Astrocyte of the hippocampus (primary cell): ENCODE results near the gene GPN2.
"Not testable (repeated sequence)": the region's sequence is repeated elsewhere in the genome, so short reads cannot be mapped to it uniquely, and the experiment has no call there.

ENCODE experiments used
- DNase-seq: peaks from one replicate; pipeline ENCODE4 v3.0.0; 2011; ENCODE audit warnings: low read depth, low spot score

Gene GPN2

GRCh38 chr1:26900815-26901511 is 10.9 kb upstream of the GPN2 start:
- DNase-seq, result no peak

DNA sequence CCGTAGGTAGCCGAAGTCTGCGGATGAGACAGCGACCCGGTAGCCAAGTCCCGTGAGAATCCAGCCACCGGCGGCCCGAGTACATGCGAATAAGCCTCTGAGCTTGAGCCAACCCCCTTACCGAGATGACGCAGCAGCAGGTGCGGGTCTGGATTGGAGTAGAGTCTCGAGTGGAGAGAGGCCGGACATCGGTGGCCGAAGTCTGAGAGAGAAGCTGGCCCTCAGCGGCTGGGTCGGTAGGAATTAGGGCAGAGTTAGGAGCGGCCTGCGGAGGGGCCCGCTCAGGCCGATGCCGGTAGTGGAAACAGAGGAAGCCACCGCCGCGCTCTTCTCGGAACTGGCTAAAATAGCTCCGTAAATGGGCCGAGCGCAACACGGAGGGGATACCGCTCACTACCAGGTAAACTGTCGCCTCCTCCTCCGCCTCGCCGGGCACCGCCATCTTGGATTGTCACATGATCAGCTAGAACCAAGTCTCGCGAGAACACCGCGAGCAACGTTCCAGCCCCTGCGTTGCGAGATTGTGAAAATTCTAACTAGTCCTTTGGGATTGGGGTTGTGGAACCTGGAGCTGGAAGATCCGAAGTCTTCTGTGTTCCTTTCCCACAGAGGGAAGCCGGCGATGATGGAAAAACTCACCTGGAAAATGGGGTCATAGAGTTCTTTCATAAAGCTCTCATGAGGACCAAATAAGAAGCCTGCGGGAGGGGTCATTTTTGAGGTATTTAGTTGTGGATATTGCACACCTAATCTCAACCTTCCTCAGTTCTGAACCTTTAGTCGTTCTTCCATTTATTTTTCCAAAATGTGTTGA is 10.1 kb upstream of the GPN2 start, which contains the start of gene GPATCH3:
Gene GPATCH3 (minus strand): TSS at position 467 of the 814 bp plus-strand sequence. CDS start 25 bp downstream, at position 442.
- peak; percentile 97 for DNase-seq

GRCh38 chr1:26897351-26897750 is 7.3 kb upstream of the GPN2 start:
- no peak for DNase-seq

GRCh38 chr1:26894263-26894662 is 4.2 kb upstream of the GPN2 start:
- peak; percentile 28 for DNase-seq

GRCh38 chr1:26890467-26890796 is 349 bp upstream of the GPN2 start:
- DNase-seq, result no peak

DNA sequence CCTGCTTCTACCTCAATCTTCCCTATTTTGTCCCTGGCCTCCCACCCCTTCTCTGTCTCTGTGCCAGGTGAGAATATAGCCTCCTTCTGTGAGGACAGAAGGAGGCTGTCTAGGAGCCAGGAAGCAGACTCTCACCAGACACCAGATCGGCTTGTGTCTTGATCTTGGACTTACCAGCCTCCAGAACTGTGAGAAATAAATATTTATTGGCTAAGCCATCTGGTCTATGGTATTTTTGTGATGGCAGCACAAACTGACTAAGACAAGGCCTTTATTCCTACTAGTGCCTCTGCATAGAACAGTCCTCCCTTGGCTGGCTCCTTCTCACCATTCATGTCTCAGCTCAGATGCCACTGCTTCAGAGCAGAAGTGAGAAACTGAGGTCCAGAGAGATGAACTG is 1.9 kb downstream of the GPN2 start:
- DNase-seq, result no peak

DNA sequence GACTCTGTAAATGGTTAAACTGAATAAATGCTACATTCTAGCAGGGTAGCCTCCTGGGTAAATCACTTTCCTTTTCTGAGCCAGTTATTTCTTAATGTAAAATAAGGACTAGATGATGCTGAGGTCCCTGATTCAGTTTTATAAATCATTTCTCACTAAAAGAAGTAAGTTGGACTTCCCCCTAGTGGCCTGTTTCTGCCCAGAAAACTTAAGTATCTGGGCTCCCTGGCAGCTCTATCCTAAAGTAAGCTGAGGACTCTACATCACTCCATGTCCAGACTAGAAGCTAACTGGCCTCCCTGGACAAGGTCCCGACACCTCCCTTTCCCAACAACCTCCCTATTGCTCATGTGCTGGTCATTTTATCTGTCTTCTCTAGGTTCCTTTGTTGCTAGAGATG is 3.0 kb downstream of the GPN2 start:
- DNase-seq, result peak; percentile 52

GRCh38 chr1:26882696-26883463 is 7.2 kb downstream of the GPN2 start:
- DNase-seq, result no peak

DNA sequence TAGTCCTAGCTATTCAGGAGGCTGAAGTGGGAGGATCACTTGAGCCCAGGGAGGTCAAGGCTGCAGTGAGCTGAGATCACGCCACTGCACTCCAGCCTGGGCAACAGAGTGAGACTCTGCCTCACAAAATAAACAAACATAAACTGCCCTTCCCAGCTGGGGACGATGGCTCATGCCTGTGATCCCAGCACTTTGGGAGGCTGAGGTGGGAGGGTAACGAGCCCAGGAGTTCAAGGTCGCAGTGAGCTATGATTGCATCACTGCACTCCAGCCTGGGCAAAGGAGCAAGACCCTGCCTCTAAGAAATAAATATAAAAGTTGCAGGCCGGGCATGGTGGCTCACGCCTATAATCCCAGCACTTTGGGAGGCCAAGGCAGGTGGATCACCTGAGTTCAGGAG is 8.5 kb downstream of the GPN2 start:
- DNase-seq, result not testable (repeated sequence)

DNA sequence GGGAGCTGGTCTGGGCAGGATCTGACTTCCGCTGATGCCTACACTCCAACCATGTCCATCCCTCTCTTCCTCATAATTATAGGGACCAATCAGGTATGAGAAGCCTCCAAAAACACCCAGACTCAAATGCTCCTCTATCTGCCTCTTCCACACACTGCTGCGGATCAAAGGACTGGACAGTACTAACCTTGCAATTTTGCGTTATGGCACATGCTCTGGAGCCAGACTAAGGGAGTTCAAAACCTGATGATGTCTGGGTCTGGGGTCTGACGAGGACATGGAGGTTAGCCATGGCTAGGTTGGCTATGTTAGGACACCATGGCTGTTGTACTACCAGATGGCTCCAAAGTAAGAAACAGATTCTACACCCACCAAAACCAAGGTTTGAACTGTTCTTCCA is 10.3 kb downstream of the GPN2 start:
- no peak for DNase-seq

- DNase-seq, result no peak
These were observed 12.8 kb downstream of the GPN2 start for GRCh38 chr1:26877326-26877725.

DNA sequence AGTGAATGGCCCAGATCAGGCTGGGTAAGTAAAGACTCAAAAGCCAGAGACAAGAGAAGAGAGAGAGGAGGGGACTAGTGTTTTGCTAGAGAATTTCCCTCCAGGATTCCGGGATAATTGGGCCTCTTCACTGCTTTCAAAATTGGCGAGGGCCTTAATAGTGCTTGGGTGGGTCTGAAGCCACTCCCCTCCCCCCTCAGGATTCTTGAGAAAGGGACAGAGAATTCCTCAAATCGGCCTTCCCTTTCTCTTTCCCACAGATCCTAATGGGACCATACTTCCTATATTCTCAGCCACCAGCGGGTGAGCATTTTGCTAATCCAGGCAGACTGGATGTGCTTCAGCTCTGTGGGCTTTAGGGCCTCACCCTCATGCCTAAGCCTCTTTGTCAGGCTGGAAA is 15.2 kb downstream of the GPN2 start:
- DNase-seq, result no peak

DNA sequence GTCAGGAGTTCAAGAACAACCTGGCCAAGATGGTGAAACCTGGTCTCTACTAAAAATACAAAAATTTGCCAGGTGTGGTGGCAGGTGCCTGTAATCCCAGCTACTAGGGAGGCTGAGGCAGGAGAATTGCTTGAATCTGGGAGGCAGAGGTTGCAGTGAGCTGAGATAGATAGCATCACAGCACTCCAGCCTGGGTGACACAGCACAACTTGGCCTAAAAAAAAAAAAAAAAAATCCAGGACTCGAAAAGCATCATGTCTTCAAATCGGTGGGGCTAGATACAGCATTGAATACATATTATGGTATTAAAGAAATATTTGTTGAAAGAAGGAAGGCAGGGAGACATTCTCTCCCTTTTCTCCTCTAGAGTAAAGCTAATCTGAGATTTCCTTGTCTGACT is 17.0 kb downstream of the GPN2 start:
- not testable (repeated sequence) for DNase-seq

DNA sequence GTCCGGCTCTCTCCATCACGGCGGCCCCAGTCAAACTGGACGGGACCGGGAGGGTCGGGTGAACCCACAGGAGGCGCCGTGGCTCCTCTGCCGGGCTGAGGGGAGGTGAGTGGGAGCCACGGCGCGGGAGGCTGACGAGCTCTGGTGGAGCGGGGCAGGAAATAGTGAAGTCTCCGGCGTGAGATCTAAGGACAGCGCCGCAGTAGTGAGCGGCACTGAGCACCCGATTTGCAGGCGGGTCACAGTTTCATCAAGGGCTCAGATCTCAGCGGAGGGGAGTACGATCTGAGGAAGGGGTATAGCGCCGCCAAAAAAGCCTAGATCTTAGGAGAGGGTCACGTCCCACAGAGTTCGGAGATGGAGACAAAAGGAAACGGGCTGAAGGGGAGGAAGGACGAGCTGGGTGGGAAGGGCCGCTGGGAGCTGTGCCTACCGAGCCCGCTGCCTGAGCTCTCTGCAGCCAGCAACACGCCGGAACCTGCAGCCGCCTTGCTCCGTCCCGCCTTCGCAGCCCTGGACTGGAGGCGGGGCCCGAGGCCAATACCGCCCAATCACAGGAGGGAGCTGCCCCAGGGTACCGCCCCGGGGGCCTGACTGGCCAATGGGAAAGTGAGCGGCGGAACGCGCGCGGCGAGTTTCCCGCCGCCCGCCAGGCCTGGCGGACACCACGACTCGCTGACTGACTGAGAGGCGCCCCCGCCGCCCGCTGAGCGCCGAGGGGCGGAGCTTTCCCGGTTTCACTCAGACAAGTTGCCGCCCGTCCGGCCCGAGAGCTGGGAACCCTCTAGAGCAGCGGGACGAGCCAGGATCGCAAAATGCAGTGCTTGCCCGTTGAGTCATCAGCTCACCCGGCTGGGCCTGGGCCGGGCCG is 25.2 kb downstream of the GPN2 start:
- peak; percentile 100 for DNase-seq

GRCh38 chr1:26863685-26864077 is 26.4 kb downstream of the GPN2 start:
- DNase-seq, result no peak

- DNase-seq, result no peak
These were observed 27.1 kb downstream of the GPN2 start, which contains the start of gene SFN for GRCh38 chr1:26862781-26863684. TSS of gene SFN (plus strand) at chr1:26863149. CDS start at chr1:26863213, 64 bp downstream.

DNA sequence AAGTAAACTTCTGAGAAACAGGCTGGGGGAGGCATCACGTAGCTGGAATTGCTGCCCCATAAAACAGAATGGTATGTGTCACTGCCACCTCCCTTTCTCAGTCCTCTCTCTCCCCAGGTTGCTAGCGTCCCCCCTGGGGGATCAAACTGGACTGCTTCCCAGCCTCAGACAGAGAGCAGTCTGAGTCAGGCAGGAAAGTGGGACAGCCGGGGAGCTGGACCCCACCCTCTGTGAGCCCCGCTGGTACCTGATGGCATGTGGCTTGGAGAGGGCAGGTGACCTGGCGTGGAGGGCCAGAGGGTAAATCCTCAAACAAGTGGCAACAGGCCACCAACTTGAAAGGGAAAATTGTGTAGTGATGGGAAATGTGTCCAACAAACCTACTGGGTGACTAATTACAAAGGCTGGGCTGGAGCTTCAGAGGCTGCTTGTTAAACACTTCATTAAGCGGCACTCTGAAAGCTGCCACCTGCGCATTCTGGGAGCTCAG is 28.1 kb downstream of the GPN2 start:
- peak; percentile 32 for DNase-seq

- DNase-seq, result peak; percentile 35
These were observed 28.8 kb downstream of the GPN2 start for GRCh38 chr1:26861286-26861701.

DNA sequence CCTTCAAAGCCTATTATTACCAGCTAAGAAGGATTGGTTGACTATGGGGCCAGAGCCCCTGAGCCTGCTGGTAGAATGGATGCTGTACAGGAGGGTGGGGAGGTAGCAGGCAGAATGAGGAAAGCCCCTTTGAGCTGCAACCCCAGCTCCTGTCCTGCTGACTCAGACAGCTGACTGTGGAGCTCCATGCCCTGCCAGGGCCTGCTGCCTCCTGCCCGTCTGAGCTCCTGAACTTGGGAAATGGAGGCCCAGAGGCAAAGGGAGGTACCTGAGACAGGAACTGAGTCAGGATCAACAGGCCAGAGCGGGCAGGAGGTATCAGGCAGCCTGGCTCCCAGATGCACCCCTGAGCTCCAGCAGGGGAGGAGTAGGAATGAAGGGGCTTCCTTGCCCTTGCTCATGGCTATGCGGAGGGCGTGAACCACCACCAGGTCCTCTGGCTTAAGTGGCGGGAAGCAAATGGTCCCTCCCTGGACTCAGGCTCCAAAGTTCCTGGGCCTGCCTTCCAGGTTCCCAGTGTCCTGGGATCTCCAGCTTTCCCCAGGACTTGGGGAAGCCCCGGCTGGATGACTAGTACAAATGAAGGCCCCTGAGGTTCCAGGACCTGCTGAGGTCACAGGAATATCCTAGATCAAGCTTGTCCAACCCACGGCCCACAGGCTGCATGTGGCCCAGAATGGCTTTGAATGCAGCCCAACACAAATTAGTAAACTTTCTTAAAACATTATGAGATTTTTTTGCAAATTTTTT is 31.0 kb downstream of the GPN2 start:
- no peak for DNase-seq
